HFF-Myc (cell line): ENCODE results near the gene HK2.

ENCODE experiments used
- DNase-seq: peaks from one replicate; pipeline ENCODE4 v3.0.0-alpha.2; 2011; ENCODE audit warnings: low read depth; ENCODE audit errors: extremely low read depth
- H3K4me3 ChIP-seq: replicated peaks from 2 replicates; pipeline ENCODE4 v1.5.1; 2011; ENCODE audit warnings: low read depth, mild to moderate bottlenecking, control low read depth, low read length
- CTCF ChIP-seq: IDR thresholded peaks from 2 replicates; pipeline ENCODE4 v1.5.1; 2012; ENCODE audit warnings: mild to moderate bottlenecking, low read depth, low read length, control low read depth; ENCODE audit errors: missing control alignments

The HK2 gene

GRCh38 chr2:74872389-74872836, 38.5 kb downstream of the HK2 start:
- no peak for DNase-seq
- TF ChIP-seq CTCF: no peak

GRCh38 chr2:74873012-74873665, 39.2 kb downstream of the HK2 start:
- H3K4me3 ChIP-seq: no peak overlapping the region
- no peak for TF ChIP-seq CTCF
- DNase-seq: no peak

More at GRCh38 chr2:74872389-74872836, 38.5 kb downstream of the HK2 start:
- H3K4me3 ChIP-seq: no peak overlapping the region

- no peak for DNase-seq
- TF ChIP-seq CTCF: no peak
- H3K4me3 ChIP-seq: no peak overlapping the region
These were observed 40.0 kb downstream of the HK2 start for GRCh38 chr2:74873678-74874640.

GRCh38 chr2:74876081-74876886, 42.4 kb downstream of the HK2 start:
- no peak overlapping the region for H3K4me3 ChIP-seq
- peak; percentile 41 for TF ChIP-seq CTCF
- no peak for DNase-seq

- TF ChIP-seq CTCF: no peak
- no peak for DNase-seq
These were observed 43.4 kb downstream of the HK2 start for GRCh38 chr2:74877376-74877775.

GRCh38 chr2:74877781-74878433, 44.0 kb downstream of the HK2 start:
- H3K4me3 ChIP-seq: no peak overlapping the region
- TF ChIP-seq CTCF: no peak
- no peak for DNase-seq

More at GRCh38 chr2:74877376-74877775, 43.4 kb downstream of the HK2 start:
- H3K4me3 ChIP-seq: no peak overlapping the region
